Esophagus squamous epithelium (tissue), 4 donors: Measurements from ENCODE around the gene PPFIBP1.

ENCODE experiments used
- CTCF ChIP-seq, 6 experiments: fragments of 450-650 bp in 4 of 6; fragments of 200-600 bp in 2 of 6; sonication (generic) in 2 of 6; IDR thresholded peaks; one replicate each; pipeline ENCODE4 v1.5.1; 2016 to 2019; ENCODE audit warnings: antibody characterized with exemption in 6 of 6, mild to moderate bottlenecking in 4 of 6, moderate library complexity in 4 of 6
- POLR2A ChIP-seq, 4 donors: fragments of 450-650 bp; IDR thresholded peaks; one replicate each; pipeline ENCODE4 v1.6.1; 2017; ENCODE audit warnings: antibody characterized with exemption in 4 of 4, mild to moderate bottlenecking in 4 of 4, moderate library complexity in 3 of 4

GRCh38 chr12:27620121-27620520 is 96.1 kb downstream of the PPFIBP1 start:
- TF ChIP-seq POLR2A (IDR thresholded peaks at IDR 0.05) (no peak), CTCF (IDR thresholded peaks at IDR 0.05) (no peak)
